B cell (primary cell): Measurements from ENCODE around the gene GPI. TPM values are rescaled to one million over a fixed set of nuclear protein-coding genes. Genes with fewer than 3 reads are reported as not detected.
A peak's percentile ranks its signal among the peaks of the same experiment; 100 is the strongest.

Experiments used
- ATAC-seq: fragments of 200-7000 bp; cut with Tn5 transposase; one replicate; pipeline ENCODE4 v1.10.0; 2021; ENCODE audit warnings: low read depth, mild to moderate bottlenecking, moderate number of reproducible peaks, moderate library complexity
- CTCF ChIA-PET: fragments of 350-600 bp; sonication (Branson Sonifier 250); formaldehyde crosslinking; loops from one replicate; lab custom pipeline; 2021; ENCODE audit warnings: antibody characterized with exemption, inconsistent platforms; lab: Charles Lee
- POLR2A ChIA-PET: fragments of 350-600 bp; sonication (Branson Sonifier 250); formaldehyde crosslinking; loops from one replicate; lab custom pipeline; 2021; ENCODE audit warnings: antibody characterized with exemption; lab: Charles Lee
- DNase-seq: peaks from one replicate; pipeline ENCODE4 v3.0.0; 2013
- H2AFZ ChIP-seq: 2 replicates; pipeline ENCODE4 v1.6.1; 2012; ENCODE audit warnings: mild to moderate bottlenecking, low read depth, low read length; ENCODE audit not compliant: insufficient read depth, poor library complexity, severe bottlenecking
- H3K27ac ChIP-seq, 2 donors: 1 replicate in 1 of 2; 2 replicates in 1 of 2; pipeline ENCODE4 v1.5.1; 2012 to 2013; ENCODE audit warnings: low read length in 2 of 2, mild to moderate bottlenecking in 2 of 2, moderate library complexity in 1 of 2
- H3K27me3 ChIP-seq, 4 experiments: fragments of 200-600 bp in 1 of 4; sonication (generic) in 1 of 4; replicated peaks in 1 of 4; 1 replicate in 2 of 4; 2 replicates in 2 of 4; pipeline versions ENCODE4 v1.6.1 to v1.7.0; 2013 to 2016; ENCODE audit warnings: low read length in 3 of 4, mild to moderate bottlenecking in 2 of 4, mixed read lengths in 1 of 4, moderate library complexity in 1 of 4; ENCODE audit not compliant: insufficient read depth in 4 of 4, control insufficient read depth in 3 of 4; ENCODE audit errors: control extremely low read depth in 1 of 4
- H3K36me3 ChIP-seq, 2 experiments: replicated peaks in 1 of 2; 1 replicate in 1 of 2; 2 replicates in 1 of 2; pipeline versions ENCODE4 v1.6.1 to v1.7.1; 2013; ENCODE audit warnings: low read length in 1 of 2; ENCODE audit not compliant: insufficient read depth in 2 of 2, control insufficient read depth in 1 of 2; ENCODE audit errors: control extremely low read depth in 1 of 2, extremely low read depth in 1 of 2
- H3K4me1 ChIP-seq, 2 donors: fragments of 200-600 bp in 1 of 2; sonication (generic) in 1 of 2; 1 replicate in 1 of 2; 2 replicates in 1 of 2; pipeline versions ENCODE4 v1.5.1 to v1.6.1; 2013 to 2017; ENCODE audit warnings: low read length in 2 of 2; ENCODE audit not compliant: control insufficient read depth in 2 of 2, insufficient read depth in 2 of 2
- H3K4me2 ChIP-seq: replicated peaks from 2 replicates; pipeline ENCODE3; 2012; ENCODE audit warnings: mild to moderate bottlenecking, low read depth, low read length; ENCODE audit not compliant: poor library complexity, severe bottlenecking
- H3K4me3 ChIP-seq, 5 experiments: fragments of 200-600 bp in 1 of 5; sonication (generic) in 1 of 5; 1 replicate in 3 of 5; 2 replicates in 2 of 5; pipeline versions ENCODE4 v1.5.1 to v1.7.0; 2011 to 2016; ENCODE audit warnings: low read length in 4 of 5, mild to moderate bottlenecking in 4 of 5, low read depth in 2 of 5, control low read depth in 1 of 5, moderate library complexity in 1 of 5; ENCODE audit not compliant: insufficient read depth in 1 of 5; ENCODE audit errors: control extremely low read depth in 1 of 5, extremely low read depth in 1 of 5
- H3K79me2 ChIP-seq: fragments of 200-600 bp; sonication (generic); one replicate; pipeline ENCODE4 v1.6.0; 2016; ENCODE audit warnings: low read length; ENCODE audit not compliant: control insufficient read depth, insufficient read depth
- H3K9ac ChIP-seq: fragments of 200-600 bp; sonication (generic); 2 replicates; pipeline ENCODE4 v1.6.1; 2017; ENCODE audit warnings: mild to moderate bottlenecking, low read length, moderate library complexity
- H3K9me3 ChIP-seq, 3 donors: one replicate each; pipeline versions ENCODE4 v1.6.1 to v1.7.1; 2013; ENCODE audit warnings: low read length in 2 of 3; ENCODE audit not compliant: control insufficient read depth in 2 of 3, insufficient read depth in 1 of 3; ENCODE audit errors: control extremely low read depth in 1 of 3
- H4K20me1 ChIP-seq: 2 replicates; pipeline ENCODE4 v1.6.0; 2012; ENCODE audit warnings: mild to moderate bottlenecking, low read length; ENCODE audit not compliant: insufficient read depth, control insufficient read depth, poor library complexity, severe bottlenecking
- H3K27ac Mint-ChIP-seq: one replicate; pipeline ENCODE4 v1.8.0; 2021; ENCODE audit warnings: mixed read lengths
- H3K27me3 Mint-ChIP-seq: one replicate; pipeline ENCODE4 v1.8.0; 2021; ENCODE audit warnings: mixed read lengths
- H3K4me1 Mint-ChIP-seq: one replicate; pipeline ENCODE4 v1.8.0; 2021; ENCODE audit warnings: mixed read lengths
- H3K4me3 Mint-ChIP-seq: one replicate; pipeline ENCODE4 v1.8.0; 2021; ENCODE audit warnings: mixed read lengths
- H3K9me3 Mint-ChIP-seq: one replicate; pipeline ENCODE4 v1.8.0; 2022; ENCODE audit warnings: mixed read lengths; ENCODE audit not compliant: insufficient read depth
- CTCF ChIP-seq: fragments of 200-600 bp; IDR thresholded peaks from one replicate; pipeline ENCODE4 v1.8.0; 2022; ENCODE audit warnings: antibody characterized with exemption, mild to moderate bottlenecking
- EZH2 ChIP-seq: IDR thresholded peaks from 2 replicates; pipeline ENCODE4 v1.6.1; 2012; ENCODE audit warnings: borderline replicate concordance, low read depth, mild to moderate bottlenecking, moderate library complexity, low read length; ENCODE audit not compliant: insufficient read depth, poor library complexity, severe bottlenecking
- WGBS: methylation state at CpG from one replicate; pipeline ENCODE4 v1.1.5; 2013; ENCODE audit warnings: missing lambda C conversion rate; ENCODE audit not compliant: insufficient coverage; 5-methylcytosine and 5-hydroxymethylcytosine counted together
- intact Hi-C: fragments of 100-400 bp; cut with micrococcal nuclease; formaldehyde crosslinking; loops from one replicate; pipeline ENCODE4 v1.10.0; 2022
- polyA plus RNA-seq: library from polyadenylated mRNA; depleted of rRNA; stranded (reverse); fragments of >200 nt; gene quantifications from 2 replicates; pipeline ENCODE4 v1.2.3, GENCODE V29; 2012
- total RNA-seq, 2 donors: library from RNA; stranded (reverse); fragments of 120-200 nt in 1 of 2; gene quantifications; 1 replicate in 1 of 2; 2 replicates in 1 of 2; pipeline versions ENCODE4 v1.2.3 to v1.2.4, GENCODE V29; 2013 to 2022

The GPI gene
- total and polyA plus RNA-seq, 2 donors (not counting 1 experiment from before 2014, with no cell fraction given) = 74.5 to 102 TPM

DNA sequence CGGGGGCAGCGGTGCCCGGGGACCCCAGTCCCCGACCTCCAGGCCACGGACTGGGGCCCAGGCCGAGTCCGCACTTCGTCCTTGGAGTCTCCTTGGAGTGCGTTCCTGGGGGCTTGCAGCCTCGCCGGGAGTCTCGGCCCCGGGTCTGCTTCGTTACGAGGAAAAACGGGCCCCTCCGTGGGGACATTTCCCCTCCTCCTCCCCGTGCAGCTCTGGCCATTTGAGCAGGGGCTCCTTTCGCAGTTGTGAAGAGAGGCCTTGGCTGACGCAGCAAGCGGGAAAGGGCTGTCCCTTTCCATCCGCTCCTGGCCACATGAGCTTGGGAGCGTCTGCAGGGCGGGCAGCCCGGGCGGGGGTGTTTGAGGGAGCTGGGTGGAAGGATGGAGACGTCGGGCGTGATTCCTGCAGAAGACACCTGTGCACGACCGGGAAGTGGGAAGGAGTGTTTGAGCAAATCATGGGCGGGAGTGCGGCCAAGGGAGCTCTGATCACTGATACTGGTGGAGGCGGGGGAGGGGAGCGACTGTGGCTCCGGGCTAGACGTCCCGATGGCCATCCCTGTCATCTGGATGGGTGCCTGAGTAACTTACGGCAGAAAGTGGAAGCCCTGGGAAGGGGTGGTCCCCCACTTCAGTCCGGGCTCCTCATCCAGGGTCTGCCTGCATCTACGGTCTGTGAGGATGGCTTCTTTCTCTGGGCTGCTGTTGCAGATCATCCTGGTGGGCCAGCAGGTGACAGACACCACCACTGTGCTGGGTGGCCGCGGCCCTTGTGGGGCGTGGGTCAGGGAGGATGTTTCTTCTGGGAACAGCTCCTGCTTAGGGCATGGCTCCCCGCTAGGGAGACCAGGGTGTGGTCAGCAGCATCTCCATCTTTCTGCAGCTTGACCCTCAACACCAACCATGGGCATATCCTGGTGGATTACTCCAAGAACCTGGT is 736 bp downstream of the GPI start:
- peaks cover 49% of the 10 kb centered on the region for H3K79me2 ChIP-seq
- Mint-ChIP-seq H3K27me3 (no peaks in the 10 kb centered on the region), H3K4me1 (peaks cover 19% of the 10 kb centered on the region), H3K4me3 (peak overlapping the region; percentile 98), H3K9me3 (no peaks in the 10 kb centered on the region), H3K27ac (peak overlapping the region; percentile 91)
- CTCF ChIA-PET = interaction anchor here (1.0 kb wide), 1 partner anchor 11 kb away, joined by 3 read pairs; no protein-coding TSS in a partner anchor
- no peaks in the 10 kb centered on the region for H3K9me3 ChIP-seq
- ATAC-seq (no peak), DNase-seq (no peak)
- peak overlapping the region in 1 of 2 donors; percentile 68 for H3K27ac ChIP-seq
- intact Hi-C loops = loop anchor here (2.0 kb wide), 1 partner anchor 1189 kb away; no protein-coding TSS in a partner anchor
- peak overlapping the region; percentile 87 for H3K9ac ChIP-seq
- H3K4me3 ChIP-seq = peak overlapping the region; percentile 8 to 87 (median 70)
- H3K36me3 ChIP-seq = peaks cover 0 to 32% of the 10 kb centered on the region in 2 experiments
- peak overlapping the region; percentile 94 for H2AFZ ChIP-seq
- H3K4me2 ChIP-seq = peak overlapping the region; percentile 87
- TF ChIP-seq CTCF (no peak), EZH2 (no peak)
- 13% methylated on average over 45 of the region's 45 CpGs for WGBS
- no peaks in the 10 kb centered on the region for H4K20me1 ChIP-seq
- H3K27me3 ChIP-seq = no peaks in the 10 kb centered on the region
- peaks cover 13 to 23% of the 10 kb centered on the region in 2 donors for H3K4me1 ChIP-seq
- POLR2A ChIA-PET = no interaction called here
